ENCODE results near the gene CRYGD. TPM values are rescaled to one million over a fixed set of nuclear protein-coding genes. Genes with fewer than 3 reads are reported as not detected.
A peak's percentile ranks its signal among the peaks of the same experiment; 100 is the strongest.

CRYGD gene
- total RNA-seq, 1 donor from 2014 or later, result not detected

DNA sequence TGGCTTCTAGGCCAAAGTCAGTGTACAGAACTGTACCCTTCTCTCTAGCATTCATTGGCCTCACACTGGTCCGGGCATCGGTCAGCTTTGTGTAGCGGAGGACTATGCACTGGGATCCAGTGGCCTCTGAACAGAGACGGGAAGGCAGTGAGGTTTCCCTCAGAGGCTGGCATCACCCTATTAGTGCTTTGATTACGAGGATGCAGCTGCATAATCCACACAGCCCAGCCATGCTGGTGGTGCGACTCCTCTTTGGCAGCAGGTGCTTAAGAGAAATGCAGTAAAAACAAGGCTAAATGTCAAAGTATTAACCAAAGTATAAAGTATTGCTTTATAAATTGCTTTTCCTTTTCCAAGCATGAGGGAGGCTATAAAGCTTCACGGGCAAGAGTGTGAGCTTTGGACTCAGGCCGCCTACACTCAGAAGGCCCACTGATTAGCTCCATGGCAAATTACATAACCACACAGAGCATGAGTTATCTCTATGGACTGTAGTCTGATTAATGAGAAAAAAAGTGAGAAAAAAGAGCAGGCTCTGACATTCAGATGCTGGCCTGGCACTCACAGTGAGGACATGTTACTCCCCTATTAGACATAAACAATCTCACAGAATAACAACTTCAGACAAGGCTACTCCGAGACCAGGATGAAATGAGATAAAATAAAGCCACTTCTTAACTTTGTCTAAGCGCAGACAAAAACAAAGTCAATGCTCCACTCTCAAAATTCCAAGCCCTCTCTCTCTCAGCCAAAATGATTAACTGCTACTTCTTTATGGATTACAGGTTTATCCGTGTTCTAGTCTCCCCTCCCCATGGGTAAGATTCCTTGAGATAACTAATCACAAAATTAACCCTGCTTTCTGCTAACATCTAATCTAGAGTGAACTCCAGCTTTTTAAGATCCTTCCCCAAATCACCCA lies 11.7 kb upstream of the CRYGD start:
- Mint-ChIP-seq H3K27ac (peak overlapping the region; percentile 61), H3K27me3 (no peaks in the 10 kb centered on the region), H3K4me3 (no peak overlapping the region), H3K36me3 (no peaks in the 10 kb centered on the region), H3K9me3 (peaks cover 7% of the 10 kb centered on the region), H3K4me1 (ENCODE audit: unreplicated experiment) (peaks cover 5% of the 10 kb centered on the region)
- no peak for DNase-seq (ENCODE audit: extremely low spot score, unreplicated experiment)
- TF ChIP-seq, protein P1, sequence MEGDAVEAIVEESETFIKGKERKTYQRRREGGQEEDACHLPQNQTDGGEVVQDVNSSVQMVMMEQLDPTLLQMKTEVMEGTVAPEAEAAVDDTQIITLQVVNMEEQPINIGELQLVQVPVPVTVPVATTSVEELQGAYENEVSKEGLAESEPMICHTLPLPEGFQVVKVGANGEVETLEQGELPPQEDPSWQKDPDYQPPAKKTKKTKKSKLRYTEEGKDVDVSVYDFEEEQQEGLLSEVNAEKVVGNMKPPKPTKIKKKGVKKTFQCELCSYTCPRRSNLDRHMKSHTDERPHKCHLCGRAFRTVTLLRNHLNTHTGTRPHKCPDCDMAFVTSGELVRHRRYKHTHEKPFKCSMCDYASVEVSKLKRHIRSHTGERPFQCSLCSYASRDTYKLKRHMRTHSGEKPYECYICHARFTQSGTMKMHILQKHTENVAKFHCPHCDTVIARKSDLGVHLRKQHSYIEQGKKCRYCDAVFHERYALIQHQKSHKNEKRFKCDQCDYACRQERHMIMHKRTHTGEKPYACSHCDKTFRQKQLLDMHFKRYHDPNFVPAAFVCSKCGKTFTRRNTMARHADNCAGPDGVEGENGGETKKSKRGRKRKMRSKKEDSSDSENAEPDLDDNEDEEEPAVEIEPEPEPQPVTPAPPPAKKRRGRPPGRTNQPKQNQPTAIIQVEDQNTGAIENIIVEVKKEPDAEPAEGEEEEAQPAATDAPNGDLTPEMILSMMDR (conservative IDR thresholded peaks at IDR 0.05), result no peak

DNA sequence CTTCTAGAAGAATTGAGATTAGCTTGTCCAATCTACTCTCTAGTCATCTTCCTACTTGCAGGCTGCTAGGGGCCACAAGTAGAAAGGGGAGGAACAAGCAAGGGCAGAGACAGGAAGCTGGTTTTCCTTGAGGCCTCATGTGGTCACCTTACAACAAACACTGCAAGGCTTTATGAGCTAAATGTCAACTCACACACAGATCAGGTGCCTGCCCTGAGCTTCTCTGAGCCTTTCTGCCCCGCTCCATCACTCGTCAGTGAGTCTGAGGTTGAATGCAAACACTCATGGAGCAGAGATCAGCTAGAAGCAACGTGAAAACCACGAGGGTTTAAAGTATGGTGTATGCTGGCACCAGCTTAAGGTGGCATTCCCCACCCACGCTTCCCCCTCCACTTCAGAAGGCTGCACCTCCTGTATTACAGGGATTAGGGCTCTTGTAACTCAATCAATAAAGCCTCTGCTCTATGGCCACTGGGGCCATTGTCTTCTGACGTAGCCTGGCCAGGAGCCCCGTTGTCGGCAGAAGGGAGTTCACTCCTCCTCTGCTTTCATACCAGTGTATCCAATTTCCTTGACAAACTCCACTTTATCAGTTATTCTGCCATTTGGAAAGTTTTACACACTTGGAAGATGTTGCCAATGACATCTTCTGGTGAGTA lies 10.7 kb upstream of the CRYGD start:
- peaks cover 15% of the 10 kb centered on the region for H3K4me1 Mint-ChIP-seq (ENCODE audit: unreplicated experiment)
- H3K36me3 Mint-ChIP-seq, result no peaks in the 10 kb centered on the region
- H3K4me3 Mint-ChIP-seq, result no peak overlapping the region
- H3K27ac Mint-ChIP-seq, result no peak overlapping the region
- no peak for DNase-seq (ENCODE audit: extremely low spot score, unreplicated experiment)
- H3K27me3 Mint-ChIP-seq, result no peaks in the 10 kb centered on the region
- peaks cover 7% of the 10 kb centered on the region for H3K9me3 Mint-ChIP-seq
- TF ChIP-seq, protein P1 (conservative IDR thresholded peaks at IDR 0.05), result no peak

DNA sequence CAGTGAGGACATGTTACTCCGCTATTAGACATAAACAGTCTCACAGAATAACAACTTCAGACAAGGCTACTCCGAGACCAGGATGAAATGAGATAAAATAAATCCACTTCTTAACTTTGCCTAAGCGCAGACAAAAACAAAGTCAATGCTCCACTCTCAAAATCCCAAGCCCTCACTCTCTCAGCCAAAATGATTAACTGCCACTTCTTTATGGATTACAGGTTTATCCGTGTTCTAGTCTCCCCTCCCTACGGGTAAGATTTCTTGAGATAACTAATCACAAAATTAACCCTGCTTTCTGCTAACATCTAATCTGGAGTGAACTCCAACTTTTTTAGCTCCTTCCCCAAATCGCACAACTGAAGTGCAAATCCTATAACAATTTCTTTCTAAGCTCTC lies 6.4 kb upstream of the CRYGD start:
- Mint-ChIP-seq H3K27ac (no peak overlapping the region), H3K27me3 (no peaks in the 10 kb centered on the region), H3K4me1 (ENCODE audit: unreplicated experiment) (peaks cover 19% of the 10 kb centered on the region), H3K4me3 (peak overlapping the region; percentile 4), H3K9me3 (no peaks in the 10 kb centered on the region), H3K36me3 (no peaks in the 10 kb centered on the region)
- no peak for DNase-seq (ENCODE audit: extremely low spot score, unreplicated experiment)
- TF ChIP-seq, protein P1 (conservative IDR thresholded peaks at IDR 0.05), result no peak

DNA sequence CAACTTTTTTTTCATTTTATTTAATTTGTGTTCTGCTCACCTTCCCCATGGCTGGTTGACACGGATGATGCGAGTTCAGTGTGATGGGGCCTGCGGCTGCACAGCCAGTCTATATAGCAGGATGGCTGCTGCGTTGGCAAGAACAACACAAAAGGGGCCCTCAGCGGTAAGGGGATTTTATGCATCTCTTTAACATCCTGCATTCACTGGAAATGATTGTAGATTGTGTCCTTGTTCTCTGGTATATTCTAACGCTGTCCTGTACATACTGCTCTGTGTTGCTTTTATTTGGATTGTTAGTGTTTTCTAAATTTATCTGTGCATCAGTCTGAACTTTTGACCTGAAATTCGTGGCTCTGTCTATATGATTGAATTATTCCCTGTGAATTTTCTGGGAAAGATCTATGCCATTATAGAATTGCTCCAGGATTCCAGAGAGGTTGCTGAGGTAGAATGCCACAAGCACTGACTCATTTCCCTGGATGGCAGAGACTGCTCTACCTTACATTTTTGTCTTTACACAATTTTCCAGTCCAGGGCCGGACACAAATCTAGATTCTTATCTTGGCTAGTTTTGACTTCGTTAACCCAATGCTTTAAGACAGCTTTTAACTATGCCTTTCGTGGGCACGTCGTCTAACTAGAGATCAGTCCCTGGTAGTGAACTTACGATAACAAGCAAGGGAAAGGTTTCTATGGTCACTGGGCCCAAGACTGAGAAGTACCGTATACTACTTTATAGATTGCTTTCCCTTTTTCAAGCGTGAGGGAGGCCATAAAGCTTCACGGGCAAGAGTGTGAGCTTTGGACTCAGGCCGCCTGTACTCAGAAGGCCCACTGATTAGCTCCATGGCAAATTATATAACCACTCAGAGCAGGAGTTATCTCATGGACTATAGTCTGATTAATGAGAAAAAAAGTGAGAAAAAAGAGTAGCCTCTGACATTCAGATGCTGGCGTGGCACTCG lies 5.7 kb upstream of the CRYGD start, which contains the start of gene CRYGC:
TSS of gene CRYGC (minus strand) at position 85 of the 968 bp plus-strand sequence. CDS start at position 49, 36 bp downstream.
- H3K27ac Mint-ChIP-seq, result peak within 1 kb of the TSS; percentile 31
- no peak within 1 kb of the TSS for H3K4me3 Mint-ChIP-seq
- TF ChIP-seq, protein P1 (conservative IDR thresholded peaks at IDR 0.05), result no peak
- H3K36me3 Mint-ChIP-seq, result no peaks in the 10 kb centered on the region
- H3K9me3 Mint-ChIP-seq, result no peaks in the 10 kb centered on the region
- no peak for DNase-seq (ENCODE audit: extremely low spot score, unreplicated experiment)
- H3K27me3 Mint-ChIP-seq, result no peaks in the 10 kb centered on the region
- peaks cover 19% of the 10 kb centered on the region for H3K4me1 Mint-ChIP-seq (ENCODE audit: unreplicated experiment)

DNA sequence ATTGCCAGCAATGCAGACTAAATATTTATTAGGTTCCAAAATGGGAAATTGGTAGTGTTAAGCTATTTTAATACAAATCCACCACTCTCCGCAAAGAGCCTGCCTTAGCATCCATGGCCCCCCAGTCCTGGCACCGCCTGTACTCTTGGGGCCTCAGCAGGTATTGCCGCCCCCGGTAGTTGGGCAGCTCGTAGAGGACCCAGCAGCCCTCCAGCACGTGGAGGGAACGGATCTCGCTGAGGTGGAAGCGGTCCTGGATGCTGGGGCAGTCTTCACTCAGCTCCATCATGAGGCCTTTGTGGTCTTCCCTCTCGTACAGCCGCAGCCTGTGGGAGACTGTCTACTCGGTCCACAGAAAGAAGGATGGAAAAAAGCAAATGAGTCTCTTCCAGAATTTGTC lies 3.8 kb upstream of the CRYGD start:
- Mint-ChIP-seq H3K27ac (no peak overlapping the region), H3K4me3 (no peak overlapping the region), H3K9me3 (no peaks in the 10 kb centered on the region), H3K36me3 (no peaks in the 10 kb centered on the region), H3K4me1 (ENCODE audit: unreplicated experiment) (peaks cover 19% of the 10 kb centered on the region), H3K27me3 (peaks cover 4% of the 10 kb centered on the region)
- no peak for DNase-seq (ENCODE audit: extremely low spot score, unreplicated experiment)
- TF ChIP-seq, protein P1 (conservative IDR thresholded peaks at IDR 0.05), result no peak

All from type B pancreatic cell (in vitro differentiated cells).